HG02884 (cell line): Measurements from ENCODE around the gene SEMA4B.
"Not testable (repeated sequence)": the region's sequence is repeated elsewhere in the genome, so short reads cannot be mapped to it uniquely, and the experiment has no call there.

Source experiments
- ATAC-seq: cut with Tn5 transposase; IDR thresholded peaks from one replicate; pipeline ENCODE4 v1.9.1; 2021; ENCODE audit warnings: mild to moderate bottlenecking, moderate library complexity; ENCODE audit not compliant: unreplicated experiment

The SEMA4B gene

GRCh38 chr15:90257776-90258175 lies 56.6 kb downstream of the SEMA4B start:
- ATAC-seq = no peak

- ATAC-seq = peak; percentile 59
Observed at GRCh38 chr15:90259524-90259923, 58.4 kb downstream of the SEMA4B start.

- not testable (repeated sequence) for ATAC-seq
Observed at GRCh38 chr15:90260731-90261130, 59.6 kb downstream of the SEMA4B start.

- ATAC-seq = no peak
Observed at GRCh38 chr15:90261811-90262210, 60.7 kb downstream of the SEMA4B start.

- ATAC-seq = no peak
Observed at GRCh38 chr15:90262426-90262825, 61.3 kb downstream of the SEMA4B start.

- no peak for ATAC-seq
Observed at GRCh38 chr15:90264671-90265070, 63.5 kb downstream of the SEMA4B start.

GRCh38 chr15:90265271-90266060 lies 64.3 kb downstream of the SEMA4B start, which contains the start of gene NGRN:
NGRN (plus strand) TSS chr15:90265672; CDS start chr15:90265713, 41 bp downstream.
- peak; percentile 94 for ATAC-seq

- peak; percentile 12 for ATAC-seq
Observed at GRCh38 chr15:90266061-90266431, 64.9 kb downstream of the SEMA4B start.

GRCh38 chr15:90266485-90266884 lies 65.4 kb downstream of the SEMA4B start:
- no peak for ATAC-seq

GRCh38 chr15:90268415-90268814 lies 67.3 kb downstream of the SEMA4B start:
- ATAC-seq = no peak

GRCh38 chr15:90270502-90271150 lies 69.5 kb downstream of the SEMA4B start:
- ATAC-seq = no peak

- no peak for ATAC-seq
Observed at GRCh38 chr15:90271459-90272166, 70.5 kb downstream of the SEMA4B start.

GRCh38 chr15:90278467-90278866 lies 77.3 kb downstream of the SEMA4B start:
- not testable (repeated sequence) for ATAC-seq
